Measurements from ENCODE around the gene EPHA4.

Gene EPHA4

DNA sequence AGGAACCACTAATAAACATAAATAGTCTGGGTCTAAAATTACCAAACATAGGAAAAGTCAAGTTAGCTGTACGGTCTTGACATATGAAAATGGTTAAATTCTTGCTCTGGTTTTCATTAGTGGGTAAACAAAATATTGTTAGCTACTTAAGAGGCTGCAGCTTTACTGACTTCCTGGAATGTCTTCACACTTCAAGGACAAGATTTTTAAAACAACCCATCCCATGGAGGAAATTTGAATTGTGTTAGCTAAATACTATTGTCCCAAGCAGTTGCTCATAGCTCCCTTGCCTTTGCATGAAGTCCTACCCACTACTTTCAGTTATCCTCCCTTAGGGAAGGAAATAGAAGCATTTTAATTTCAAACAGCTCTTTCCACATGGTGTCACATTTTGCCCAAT, 128.5 kb downstream of the EPHA4 start:
- TF ChIP-seq, protein P1, sequence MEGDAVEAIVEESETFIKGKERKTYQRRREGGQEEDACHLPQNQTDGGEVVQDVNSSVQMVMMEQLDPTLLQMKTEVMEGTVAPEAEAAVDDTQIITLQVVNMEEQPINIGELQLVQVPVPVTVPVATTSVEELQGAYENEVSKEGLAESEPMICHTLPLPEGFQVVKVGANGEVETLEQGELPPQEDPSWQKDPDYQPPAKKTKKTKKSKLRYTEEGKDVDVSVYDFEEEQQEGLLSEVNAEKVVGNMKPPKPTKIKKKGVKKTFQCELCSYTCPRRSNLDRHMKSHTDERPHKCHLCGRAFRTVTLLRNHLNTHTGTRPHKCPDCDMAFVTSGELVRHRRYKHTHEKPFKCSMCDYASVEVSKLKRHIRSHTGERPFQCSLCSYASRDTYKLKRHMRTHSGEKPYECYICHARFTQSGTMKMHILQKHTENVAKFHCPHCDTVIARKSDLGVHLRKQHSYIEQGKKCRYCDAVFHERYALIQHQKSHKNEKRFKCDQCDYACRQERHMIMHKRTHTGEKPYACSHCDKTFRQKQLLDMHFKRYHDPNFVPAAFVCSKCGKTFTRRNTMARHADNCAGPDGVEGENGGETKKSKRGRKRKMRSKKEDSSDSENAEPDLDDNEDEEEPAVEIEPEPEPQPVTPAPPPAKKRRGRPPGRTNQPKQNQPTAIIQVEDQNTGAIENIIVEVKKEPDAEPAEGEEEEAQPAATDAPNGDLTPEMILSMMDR (conservative IDR thresholded peaks at IDR 0.05; ENCODE audit: low read length) = no peak
- TF ChIP-seq EZH2phosphoT487 (IDR thresholded peaks at IDR 0.05; ENCODE audit: borderline replicate concordance) = no peak
- Histone ChIP-seq H3K9me2 (replicated peaks; ENCODE audit: low read depth, low read length) (no peaks in the 10 kb centered on the region), H3K4me3 (ENCODE audit: low read length, poor library complexity, severe bottlenecking) (peak overlapping the region; percentile 6), H3K9me3 (ENCODE audit: insufficient read depth, low read depth, low read length) (no peaks in the 10 kb centered on the region), H3K36me3 (ENCODE audit: insufficient read depth, low read length) (peaks cover 3% of the 10 kb centered on the region; the same call in 1 of the 2 replicates), H3K27me3 (ENCODE audit: insufficient read depth, low read length, poor library complexity, severe bottlenecking) (no peaks in the 10 kb centered on the region), H3K9ac (ENCODE audit: low read depth, low read length, poor library complexity, severe bottlenecking) (peak overlapping the region; percentile 25), H3K79me2 (ENCODE audit: insufficient read depth, low read length) (no peaks in the 10 kb centered on the region), H2AFZ (ENCODE audit: low read length) (0 out of 2 replicates have a peak overlapping the region, but pooled peaks have one; percentile 18), H3K4me2 (ENCODE audit: low read depth, low read length, poor library complexity, severe bottlenecking) (peak overlapping the region; percentile 43), H3K4me1 (ENCODE audit: insufficient read depth, low read length, poor library complexity, severe bottlenecking) (peaks cover 22% of the 10 kb centered on the region), H3F3A (ENCODE audit: low read depth) (no peaks in the 10 kb centered on the region), H4K20me1 (ENCODE audit: insufficient read depth, low read length, poor library complexity, severe bottlenecking) (no peaks in the 10 kb centered on the region)

DNA sequence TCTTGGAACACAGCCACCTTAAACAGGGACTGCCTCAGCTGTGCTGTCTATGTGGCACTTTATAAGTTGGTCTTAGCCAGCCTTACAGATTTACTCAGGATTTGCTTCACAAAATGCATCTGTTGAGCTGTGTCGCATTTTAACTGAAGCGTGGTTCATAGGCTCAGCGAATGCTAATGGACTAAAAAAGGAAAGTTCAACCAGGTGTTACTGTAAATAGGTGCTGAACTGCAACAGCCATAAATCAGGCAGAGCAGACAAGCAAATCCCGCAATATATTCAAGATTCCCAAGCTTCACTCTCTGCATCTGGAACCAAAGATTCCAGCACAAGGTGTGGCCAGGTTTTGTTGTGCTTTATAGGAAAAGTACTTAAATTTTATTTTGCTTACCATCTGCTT, 130.0 kb downstream of the EPHA4 start:
- no peaks in the 10 kb centered on the region for H3K27me3 ChIP-seq (ENCODE audit: insufficient read depth, low read length, poor library complexity, severe bottlenecking)
- no peak overlapping the region for H3K9ac ChIP-seq (ENCODE audit: low read depth, low read length, poor library complexity, severe bottlenecking)
- no peaks in the 10 kb centered on the region for H3K9me2 ChIP-seq (replicated peaks; ENCODE audit: low read depth, low read length)
- H3K4me2 ChIP-seq (ENCODE audit: low read depth, low read length, poor library complexity, severe bottlenecking) = no peak overlapping the region
- peaks cover 3% of the 10 kb centered on the region; the same call in 1 of the 2 replicates for H3K36me3 ChIP-seq (ENCODE audit: insufficient read depth, low read length)
- H3K9me3 ChIP-seq (ENCODE audit: insufficient read depth, low read depth, low read length) = no peaks in the 10 kb centered on the region
- no peak overlapping the region for H2AFZ ChIP-seq (ENCODE audit: low read length)
- H4K20me1 ChIP-seq (ENCODE audit: insufficient read depth, low read length, poor library complexity, severe bottlenecking) = no peaks in the 10 kb centered on the region
- TF ChIP-seq, protein P1 (conservative IDR thresholded peaks at IDR 0.05; ENCODE audit: low read length) = no peak
- no peak for TF ChIP-seq EZH2phosphoT487 (IDR thresholded peaks at IDR 0.05; ENCODE audit: borderline replicate concordance)
- H3K4me1 ChIP-seq (ENCODE audit: insufficient read depth, low read length, poor library complexity, severe bottlenecking) = peaks cover 14% of the 10 kb centered on the region
- no peak overlapping the region for H3K4me3 ChIP-seq (ENCODE audit: low read length, poor library complexity, severe bottlenecking)
- no peaks in the 10 kb centered on the region for H3K79me2 ChIP-seq (ENCODE audit: insufficient read depth, low read length)
- H3F3A ChIP-seq (ENCODE audit: low read depth) = no peaks in the 10 kb centered on the region

DNA sequence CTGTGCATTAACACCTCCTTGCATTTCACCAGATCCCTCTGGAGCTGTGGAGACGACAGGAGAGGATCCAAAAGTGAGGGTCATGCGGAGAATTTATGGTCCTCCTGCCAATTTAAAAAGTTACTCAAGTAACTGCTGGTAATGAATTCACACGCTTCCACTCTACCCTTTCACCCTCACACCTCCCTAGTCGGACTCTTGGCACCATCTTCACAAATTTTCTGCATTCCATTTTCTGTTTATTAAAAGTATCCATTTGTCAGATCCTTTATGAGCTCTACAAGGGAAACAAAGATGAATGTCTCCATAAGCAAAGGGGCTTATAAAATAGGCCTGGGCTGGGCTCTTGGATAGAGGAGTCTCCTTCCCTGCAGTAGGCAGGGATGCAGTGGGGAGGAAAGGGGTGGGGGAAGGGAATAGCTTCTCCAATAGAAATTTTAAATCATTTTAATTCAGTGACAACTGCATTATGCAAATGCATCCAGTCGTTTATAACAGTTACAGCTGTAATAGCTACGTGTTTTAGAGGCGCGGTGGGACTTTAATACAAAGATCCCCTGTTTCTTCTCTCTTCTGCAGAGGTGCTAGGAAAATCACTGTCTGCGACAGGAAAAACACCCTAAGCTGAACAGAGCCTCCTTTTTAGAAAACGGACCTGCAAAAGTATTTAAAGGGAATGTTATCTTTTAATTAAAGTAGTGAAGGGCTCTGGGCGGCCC, 132.2 kb downstream of the EPHA4 start:
- Histone ChIP-seq H3K9me2 (replicated peaks; ENCODE audit: low read depth, low read length) (no peaks in the 10 kb centered on the region), H4K20me1 (ENCODE audit: insufficient read depth, low read length, poor library complexity, severe bottlenecking) (no peaks in the 10 kb centered on the region), H2AFZ (ENCODE audit: low read length) (no peak overlapping the region), H3K79me2 (ENCODE audit: insufficient read depth, low read length) (no peaks in the 10 kb centered on the region), H3K9me3 (ENCODE audit: insufficient read depth, low read depth, low read length) (no peaks in the 10 kb centered on the region), H3K4me3 (ENCODE audit: low read length, poor library complexity, severe bottlenecking) (no peak overlapping the region), H3K36me3 (ENCODE audit: insufficient read depth, low read length) (peaks cover 3% of the 10 kb centered on the region; the same call in 1 of the 2 replicates), H3F3A (ENCODE audit: low read depth) (no peaks in the 10 kb centered on the region), H3K27me3 (ENCODE audit: insufficient read depth, low read length, poor library complexity, severe bottlenecking) (no peaks in the 10 kb centered on the region), H3K4me1 (ENCODE audit: insufficient read depth, low read length, poor library complexity, severe bottlenecking) (peaks cover 14% of the 10 kb centered on the region), H3K9ac (ENCODE audit: low read depth, low read length, poor library complexity, severe bottlenecking) (no peak overlapping the region), H3K4me2 (ENCODE audit: low read depth, low read length, poor library complexity, severe bottlenecking) (no peak overlapping the region)
- TF ChIP-seq EZH2phosphoT487 (IDR thresholded peaks at IDR 0.05; ENCODE audit: borderline replicate concordance) = no peak
- TF ChIP-seq, protein P1 (conservative IDR thresholded peaks at IDR 0.05; ENCODE audit: low read length) = no peak

All from Loucy (cell line).